Astrocyte (in vitro differentiated cells and primary cell): ENCODE measurements around the gene SLC6A12. TPM values are rescaled to one million over a fixed set of nuclear protein-coding genes. Genes with fewer than 3 reads are reported as not detected.

Experiments used
- DNase-seq: peaks from one replicate; pipeline ENCODE4 v3.0.0-alpha.2; 2010; ENCODE audit warnings: low read depth
- FAIRE-seq: peaks from 2 replicates; lab custom pipeline; 2011; peaks lifted over from hg19 to GRCh38; lab: Jason Lieb, UNC
- H2AFZ ChIP-seq: 2 replicates; pipeline ENCODE4 v1.6.0; 2012; ENCODE audit warnings: low read depth, low read length, inconsistent platforms
- H3K27ac ChIP-seq: 2 replicates; pipeline ENCODE4 v1.5.1; 2011; ENCODE audit warnings: low read depth, low read length, inconsistent platforms
- H3K27me3 ChIP-seq: 2 replicates; pipeline ENCODE4 v1.6.0; 2011; ENCODE audit warnings: low read length, inconsistent platforms; ENCODE audit not compliant: insufficient read depth
- H3K36me3 ChIP-seq: 2 replicates; pipeline ENCODE4 v1.5.1; 2011; ENCODE audit warnings: low read length, inconsistent platforms; ENCODE audit not compliant: insufficient read depth
- H3K4me1 ChIP-seq: 2 replicates; pipeline ENCODE4 v1.5.1; 2011; ENCODE audit warnings: low read length, inconsistent platforms; ENCODE audit not compliant: insufficient read depth
- H3K4me2 ChIP-seq: 2 replicates; pipeline ENCODE4 v1.6.0; 2012; ENCODE audit warnings: low read length, inconsistent platforms
- H3K4me3 ChIP-seq: 2 replicates; pipeline ENCODE4 v1.5.1; 2011; ENCODE audit warnings: low read depth, mild to moderate bottlenecking, low read length, inconsistent platforms; ENCODE audit not compliant: insufficient read depth
- H3K79me2 ChIP-seq: 2 replicates; pipeline ENCODE4 v1.6.0; 2012; ENCODE audit warnings: mild to moderate bottlenecking, low read length, inconsistent platforms; ENCODE audit not compliant: insufficient read depth
- H3K9ac ChIP-seq: 2 replicates; pipeline ENCODE4 v1.6.0; 2012; ENCODE audit warnings: mild to moderate bottlenecking, low read length, inconsistent platforms
- H3K9me3 ChIP-seq: 2 replicates; pipeline ENCODE4 v1.5.1; 2012; ENCODE audit warnings: low read depth, mild to moderate bottlenecking, low read length, inconsistent platforms; ENCODE audit not compliant: insufficient read depth
- H4K20me1 ChIP-seq: 2 replicates; pipeline ENCODE4 v1.6.0; 2012; ENCODE audit warnings: low read length, inconsistent platforms; ENCODE audit not compliant: insufficient read depth
- H3K27ac Mint-ChIP-seq: one replicate; pipeline ENCODE4 v1.8.0; 2021; ENCODE audit warnings: mild to moderate bottlenecking, mixed read lengths; ENCODE audit not compliant: unreplicated experiment
- H3K27me3 Mint-ChIP-seq: one replicate; pipeline ENCODE4 v1.8.0; 2021; ENCODE audit warnings: low read depth, mixed read lengths; ENCODE audit not compliant: unreplicated experiment
- H3K36me3 Mint-ChIP-seq: one replicate; pipeline ENCODE4 v1.8.0; 2021; ENCODE audit warnings: low read depth, mixed read lengths; ENCODE audit not compliant: unreplicated experiment
- H3K4me1 Mint-ChIP-seq: one replicate; pipeline ENCODE4 v1.8.0; 2021; ENCODE audit warnings: low read depth, mixed read lengths; ENCODE audit not compliant: unreplicated experiment
- H3K4me3 Mint-ChIP-seq: one replicate; pipeline ENCODE4 v1.8.0; 2021; ENCODE audit warnings: mild to moderate bottlenecking, moderate library complexity, mixed read lengths; ENCODE audit not compliant: unreplicated experiment
- H3K9me3 Mint-ChIP-seq: one replicate; pipeline ENCODE4 v1.8.0; 2021; ENCODE audit warnings: mild to moderate bottlenecking, mixed read lengths; ENCODE audit not compliant: unreplicated experiment
- EZH2 ChIP-seq: IDR thresholded peaks from 2 replicates; pipeline ENCODE4 v1.6.1; 2012; ENCODE audit warnings: mild to moderate bottlenecking, low read length, inconsistent platforms; ENCODE audit not compliant: insufficient read depth
- total RNA-seq: library from RNA; stranded (reverse); gene quantifications from 2 replicates; pipeline ENCODE4 v1.2.1, GENCODE V29; 2021
- TF ChIP-seq, protein P1 (sequence below): IDR thresholded peaks from 2 replicates; pipeline ENCODE4 v1.5.1; 2011; ENCODE audit warnings: low read depth, mild to moderate bottlenecking, inconsistent platforms, low read length, moderate library complexity; ENCODE audit not compliant: insufficient read depth

SLC6A12 gene
- total RNA-seq, 1 donor from 2014 or later, result 3.0 TPM

- H3K27ac Mint-ChIP-seq, result no peak overlapping the region
- peaks cover 6% of the 10 kb centered on the region for H3K9me3 Mint-ChIP-seq
- Histone ChIP-seq H3K36me3 (no peaks in the 10 kb centered on the region), H3K9me3 (no peaks in the 10 kb centered on the region), H3K4me1 (peaks cover 10% of the 10 kb centered on the region), H3K79me2 (no peaks in the 10 kb centered on the region), H3K9ac (no peak overlapping the region), H2AFZ (peak overlapping the region; percentile 52), H3K4me2 (peak overlapping the region; percentile 46), H3K27ac (no peak overlapping the region), H3K4me3 (no peak overlapping the region), H4K20me1 (no peaks in the 10 kb centered on the region), H3K27me3 (peaks cover 32% of the 10 kb centered on the region)
- H3K27me3 Mint-ChIP-seq, result peaks cover 66% of the 10 kb centered on the region
- FAIRE-seq, result no peak
- no peaks in the 10 kb centered on the region for H3K36me3 Mint-ChIP-seq
- DNase-seq, result peak; percentile 17
- no peak for TF ChIP-seq EZH2
- TF ChIP-seq, protein P1, sequence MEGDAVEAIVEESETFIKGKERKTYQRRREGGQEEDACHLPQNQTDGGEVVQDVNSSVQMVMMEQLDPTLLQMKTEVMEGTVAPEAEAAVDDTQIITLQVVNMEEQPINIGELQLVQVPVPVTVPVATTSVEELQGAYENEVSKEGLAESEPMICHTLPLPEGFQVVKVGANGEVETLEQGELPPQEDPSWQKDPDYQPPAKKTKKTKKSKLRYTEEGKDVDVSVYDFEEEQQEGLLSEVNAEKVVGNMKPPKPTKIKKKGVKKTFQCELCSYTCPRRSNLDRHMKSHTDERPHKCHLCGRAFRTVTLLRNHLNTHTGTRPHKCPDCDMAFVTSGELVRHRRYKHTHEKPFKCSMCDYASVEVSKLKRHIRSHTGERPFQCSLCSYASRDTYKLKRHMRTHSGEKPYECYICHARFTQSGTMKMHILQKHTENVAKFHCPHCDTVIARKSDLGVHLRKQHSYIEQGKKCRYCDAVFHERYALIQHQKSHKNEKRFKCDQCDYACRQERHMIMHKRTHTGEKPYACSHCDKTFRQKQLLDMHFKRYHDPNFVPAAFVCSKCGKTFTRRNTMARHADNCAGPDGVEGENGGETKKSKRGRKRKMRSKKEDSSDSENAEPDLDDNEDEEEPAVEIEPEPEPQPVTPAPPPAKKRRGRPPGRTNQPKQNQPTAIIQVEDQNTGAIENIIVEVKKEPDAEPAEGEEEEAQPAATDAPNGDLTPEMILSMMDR, result no peak
- peaks cover 11% of the 10 kb centered on the region for H3K4me1 Mint-ChIP-seq
- H3K4me3 Mint-ChIP-seq, result no peak overlapping the region
These were observed 69.8 kb downstream of the SLC6A12 start for GRCh38 chr12:143964-144649.

DNA sequence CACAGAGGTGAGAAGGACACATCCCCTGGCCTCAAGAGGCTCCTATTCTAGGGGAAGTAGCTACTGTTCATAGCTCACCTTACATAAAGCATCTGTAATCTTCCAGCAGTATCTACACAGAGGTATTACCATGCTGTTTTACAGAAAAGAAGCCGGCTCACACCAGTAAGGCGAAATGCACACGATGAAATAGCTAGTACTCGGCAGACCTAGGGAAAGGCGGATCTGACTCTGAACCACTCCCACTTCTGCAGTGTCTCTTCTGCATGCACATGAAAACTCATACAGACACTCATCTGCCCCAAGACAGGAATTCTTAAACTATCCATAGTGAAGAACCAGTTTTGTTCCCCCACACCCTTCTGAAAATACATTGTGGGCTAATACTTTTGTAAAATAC lies 73.8 kb downstream of the SLC6A12 start:
- TF ChIP-seq, protein P1, result no peak
- no peak for TF ChIP-seq EZH2
- Histone ChIP-seq H3K9ac (no peak overlapping the region), H4K20me1 (no peaks in the 10 kb centered on the region), H3K4me1 (peaks cover 12% of the 10 kb centered on the region), H3K4me2 (no peak overlapping the region), H3K9me3 (no peaks in the 10 kb centered on the region), H3K36me3 (no peaks in the 10 kb centered on the region), H3K27me3 (peaks cover 29% of the 10 kb centered on the region), H3K79me2 (no peaks in the 10 kb centered on the region), H3K27ac (no peak overlapping the region), H2AFZ (no peak overlapping the region), H3K4me3 (no peak overlapping the region)
- H3K27ac Mint-ChIP-seq, result peak overlapping the region; percentile 47
- no peak for DNase-seq
- H3K9me3 Mint-ChIP-seq, result peaks cover 4% of the 10 kb centered on the region
- FAIRE-seq, result no peak
- H3K27me3 Mint-ChIP-seq, result peaks cover 53% of the 10 kb centered on the region
- peaks cover 4% of the 10 kb centered on the region for H3K36me3 Mint-ChIP-seq
- H3K4me3 Mint-ChIP-seq, result peak overlapping the region; percentile 27
- H3K4me1 Mint-ChIP-seq, result peaks cover 9% of the 10 kb centered on the region

Other genes with a start within 250 kb of the SLC6A12 start
- gene IQSEC3, start 147.4 kb downstream of the SLC6A12 start, total RNA-seq, result 0.34 and 0.46 TPM in 2 replicates
- gene SLC6A13, start 48.7 kb upstream of the SLC6A12 start, total RNA-seq, result 2.4 and 2.6 TPM in 2 replicates
- 79.8 and 80.8 TPM in 2 replicates for gene KDM5A, start 175.2 kb upstream of the SLC6A12 start, total RNA-seq
- gene CCDC77, start 187.5 kb upstream of the SLC6A12 start, total RNA-seq, result 5.2 and 9.3 TPM in 2 replicates
- gene B4GALNT3, start 245.8 kb upstream of the SLC6A12 start, total RNA-seq, result 3.6 and 4.6 TPM in 2 replicates